Heart right ventricle (tissue), 16 donors: Measurements from ENCODE around the gene GRM8. TPM values are rescaled to one million over a fixed set of nuclear protein-coding genes. Genes with fewer than 3 reads are reported as not detected.
"Not testable (repeated sequence)": the region's sequence is repeated elsewhere in the genome, so short reads cannot be mapped to it uniquely, and the experiment has no call there.

ENCODE experiments used
- ATAC-seq, 8 donors: fragments of 200-7000 bp; cut with Tn5 transposase; one replicate each; pipeline ENCODE4 v1.9.1; 2020; ENCODE audit warnings: mild to moderate bottlenecking in 8 of 8, moderate library complexity in 8 of 8, moderate number of reproducible peaks in 1 of 8
- DNase-seq, 2 donors: peaks; one replicate each; pipeline ENCODE4 v3.0.0-alpha.2; 2020
- H3K27ac ChIP-seq, 10 donors: fragments of 200-600 bp; sonication (generic) in 2 of 10; one replicate each; pipeline versions ENCODE4 v1.5.0 to v1.8.0; 2020 to 2022; ENCODE audit warnings: mild to moderate bottlenecking in 3 of 10
- H3K27me3 ChIP-seq, 7 donors: fragments of 200-600 bp; one replicate each; pipeline ENCODE4 v1.8.0; 2021 to 2022; ENCODE audit warnings: mild to moderate bottlenecking in 2 of 7
- H3K36me3 ChIP-seq, 9 donors: fragments of 200-600 bp; sonication (generic) in 1 of 9; one replicate each; pipeline versions ENCODE4 v1.5.0 to v1.8.0; 2020 to 2022; ENCODE audit warnings: mild to moderate bottlenecking in 2 of 9
- H3K4me1 ChIP-seq, 9 donors: fragments of 200-600 bp; sonication (generic) in 1 of 9; one replicate each; pipeline versions ENCODE4 v1.5.0 to v1.8.0; 2020 to 2022; ENCODE audit warnings: mild to moderate bottlenecking in 4 of 9
- H3K4me3 ChIP-seq, 10 donors: fragments of 200-600 bp; sonication (generic) in 2 of 10; one replicate each; pipeline versions ENCODE4 v1.5.0 to v1.8.0; 2020 to 2022; ENCODE audit warnings: mild to moderate bottlenecking in 7 of 10, moderate library complexity in 2 of 10
- H3K9me3 ChIP-seq, 11 donors: fragments of 200-600 bp in 10 of 11; sonication (generic) in 2 of 11; one replicate each; pipeline versions ENCODE4 v1.5.0 to v1.8.0; 2013 to 2022; ENCODE audit warnings: mild to moderate bottlenecking in 2 of 11, control low read depth in 1 of 11, moderate library complexity in 1 of 11
- CTCF ChIP-seq, 9 donors: fragments of 200-600 bp; sonication (generic) in 2 of 9; IDR thresholded peaks; one replicate each; pipeline versions ENCODE4 v1.5.0 to v1.8.0; 2021 to 2022; ENCODE audit warnings: antibody characterized with exemption in 9 of 9, mild to moderate bottlenecking in 5 of 9, moderate library complexity in 1 of 9
- WGBS, 2 donors: extraction: QIAGEN DNeasy Blood & Tissue Kit; methylation state at CpG; one replicate each; pipeline ENCODE4 v1.1.7; 2013; ENCODE audit warnings: inconsistent platforms in 1 of 2; 5-methylcytosine and 5-hydroxymethylcytosine counted together
- intact Hi-C, 10 donors: fragments of 100-400 bp; cut with DNase I; formaldehyde crosslinking; loops; one replicate each; pipeline versions ENCODE4 v1.11.1 to v1.14.2; 2022
- polyA plus RNA-seq, 2 donors: library from polyadenylated mRNA; stranded (reverse); fragments of 200-250 nt; gene quantifications; one replicate each; pipeline ENCODE4 v1.2.3, GENCODE V29; 2013
- total RNA-seq, 10 donors: library from RNA; stranded (reverse); fragmentation: NEBNext Ultra II Directional in 3 of 10; extraction: Animal tissue kit (Norgen Biotek cat#: 25700) in 3 of 10; gene quantifications; one replicate each; pipeline versions ENCODE4 v1.2.1 to v1.2.4, GENCODE V29; 2021 to 2023
- donor health status: Arrhythmogenic right ventricular cardiomyopathy.
- donor health status: ischemic (EF 13 %, LVEDD 7.1; RV severe dilation, severe dysfunction).
- donor health status: healthy with polysubstance abuse.
- donor health status: DM: no; HTN: yes; CAD: no.
- donor health status: DM: no; HTN: no; CAD: no.
- donor health status: ischemic (EF 25% LVEDD 6.9; RV normal size, moderate dysfunction).
- donor health status: ischemic (EF 25% LVEDD 5.7; RV mildly dilated, moderate dysfunction).
- donor health status: healthy.
- donor health status: DM: yes; HTN: yes; CAD: no.
- donor health status: Ischemic cardiomyopathy.
- donor health status: ischemic (EF 35%, LVEDD 5.7; RV mildly dilated, moderate dysfunction).
- donor health status: nonischemic (EF 11% LVEDD 7.7; RV severe dilation, severe dysfunction).
- donor health status: DM: yes; HTN: yes; CAD: no.
- donor health status: PGD.
- donor health status: ischemic (EF 29% LVEDD 5.4; RV normal size, mild dysfunction).
- donor health status: nonischemic (EF 23%, LVEDD 6.1; RV moderate dilation, normal function).

The GRM8 gene
- total and polyA plus RNA-seq, 12 donors: 0.13 to 0.68 (median 0.34) TPM; not detected in 5

- ATAC-seq: no peak
- intact Hi-C loops: no loop called here
- WGBS, 2 donors: 79 to 82% methylated on average over 1 of the region's 1 CpG
- no peaks in the 10 kb centered on the region for H3K4me1 ChIP-seq
- no peaks in the 10 kb centered on the region for H3K27me3 ChIP-seq
- H3K27ac ChIP-seq: no peak overlapping the region
- no peak for DNase-seq
- no peaks in the 10 kb centered on the region for H3K36me3 ChIP-seq
- H3K9me3 ChIP-seq: no peaks in the 10 kb centered on the region
- TF ChIP-seq CTCF (IDR thresholded peaks at IDR 0.05): no peak
- no peak overlapping the region for H3K4me3 ChIP-seq
Observed at GRCh38 chr7:126842451-126842850, 410.3 kb downstream of the GRM8 start.

DNA sequence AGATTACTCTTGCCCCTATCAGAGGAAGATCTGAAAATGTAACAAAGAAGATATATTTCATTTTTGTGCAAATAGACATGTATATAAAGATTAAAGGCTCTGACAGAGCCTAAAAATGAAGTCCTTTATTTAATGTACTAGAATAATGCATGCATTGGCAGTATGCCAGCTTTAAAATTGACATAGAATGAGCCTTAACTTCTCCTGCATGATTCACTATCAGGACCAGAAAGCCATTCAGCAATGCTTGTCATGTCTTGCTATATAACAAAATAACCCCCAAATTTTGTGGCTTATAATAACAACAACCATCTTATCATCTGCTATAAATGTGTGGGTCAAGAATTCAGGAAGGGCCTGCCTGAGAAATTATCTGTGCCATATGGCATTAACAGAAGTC is 411.9 kb downstream of the GRM8 start:
- Histone ChIP-seq H3K4me3 (no peak overlapping the region), H3K4me1 (no peaks in the 10 kb centered on the region), H3K9me3 (no peaks in the 10 kb centered on the region), H3K27ac (no peak overlapping the region), H3K27me3 (no peaks in the 10 kb centered on the region), H3K36me3 (no peaks in the 10 kb centered on the region)
- ATAC-seq (no peak), DNase-seq (no peak)
- intact Hi-C loops: no loop called here
- TF ChIP-seq CTCF (IDR thresholded peaks at IDR 0.05): no peak

GRCh38 chr7:126839624-126840023 is 413.1 kb downstream of the GRM8 start:
- Histone ChIP-seq H3K27me3 (no peaks in the 10 kb centered on the region), H3K27ac (no peak overlapping the region), H3K4me1 (no peaks in the 10 kb centered on the region), H3K9me3 (no peaks in the 10 kb centered on the region), H3K4me3 (no peak overlapping the region), H3K36me3 (no peaks in the 10 kb centered on the region)
- intact Hi-C loops: no loop called here
- no peak for ATAC-seq
- TF ChIP-seq CTCF (IDR thresholded peaks at IDR 0.05): no peak
- 81 to 83% methylated on average over 1 of the region's 1 CpG for WGBS, 2 donors
- no peak for DNase-seq

- Histone ChIP-seq H3K27ac (no peak overlapping the region), H3K27me3 (no peaks in the 10 kb centered on the region), H3K9me3 (peaks cover 0 to 3% (median 0%) of the 10 kb centered on the region in 11 donors), H3K36me3 (no peaks in the 10 kb centered on the region), H3K4me1 (no peaks in the 10 kb centered on the region), H3K4me3 (no peak overlapping the region)
- no peak for ATAC-seq
- TF ChIP-seq CTCF (IDR thresholded peaks at IDR 0.05): no peak
- intact Hi-C loops: no loop called here
- no peak for DNase-seq
Observed at GRCh38 chr7:126838194-126838593, 414.5 kb downstream of the GRM8 start.

DNA sequence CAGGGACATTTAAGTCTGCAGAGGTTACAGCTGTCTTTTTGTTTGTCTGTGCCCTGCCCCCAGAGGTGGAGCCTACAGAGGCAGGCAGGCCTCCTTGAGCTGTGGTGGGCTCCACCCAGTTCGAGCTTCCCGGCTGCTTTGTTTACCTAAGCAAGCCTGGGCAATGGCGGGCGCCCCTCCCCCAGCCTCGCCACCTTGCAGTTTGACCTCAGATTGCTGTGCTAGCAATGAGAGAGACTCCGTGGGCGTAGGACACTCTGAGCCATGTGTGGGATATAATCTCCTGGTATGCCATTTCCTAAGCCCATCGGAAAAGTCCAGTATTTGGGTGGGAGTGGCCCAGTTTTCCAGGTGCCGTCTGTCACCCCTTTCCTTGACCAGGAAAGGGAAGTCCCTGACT is 421.5 kb downstream of the GRM8 start:
- DNase-seq, H3K27me3 ChIP-seq, H3K36me3 ChIP-seq, H3K4me1 ChIP-seq, intact Hi-C loops, H3K4me3 ChIP-seq, ATAC-seq, H3K9me3 ChIP-seq, H3K27ac ChIP-seq: not testable (repeated sequence)
- WGBS, 2 donors: 75 to 76% methylated on average over 8 to 9 of the region's 9 CpGs
